Keratinocyte (primary cell): ENCODE data around the gene TMEM100. TPM values are rescaled to one million over a fixed set of nuclear protein-coding genes. Genes with fewer than 3 reads are reported as not detected.

Experiments
- DNase-seq: peaks from one replicate; pipeline ENCODE4 v3.0.0-alpha.2; 2011; ENCODE audit warnings: low read depth, missing footprints, low spot score
- FAIRE-seq: peaks from 2 replicates; lab custom pipeline; 2011; peaks lifted over from hg19 to GRCh38; lab: Jason Lieb, UNC
- H2AFZ ChIP-seq: 2 replicates; pipeline ENCODE4 v1.6.0; 2012; ENCODE audit warnings: low read length, control low read depth, inconsistent platforms; ENCODE audit not compliant: control insufficient read depth
- H3K27ac ChIP-seq: 2 replicates; pipeline ENCODE4 v1.5.1; 2011; ENCODE audit warnings: low read length; ENCODE audit not compliant: control insufficient read depth, insufficient read depth
- H3K27me3 ChIP-seq: 3 replicates; pipeline ENCODE4 v1.6.0; 2011; ENCODE audit warnings: low read length; ENCODE audit not compliant: control insufficient read depth, insufficient read depth; ENCODE audit errors: extremely low read depth
- H3K36me3 ChIP-seq, 2 experiments: 2 replicates in 1 of 2; 3 replicates in 1 of 2; pipeline ENCODE4 v1.5.1; 2011; ENCODE audit warnings: low read length in 2 of 2, mild to moderate bottlenecking in 1 of 2; ENCODE audit not compliant: control insufficient read depth in 2 of 2, insufficient read depth in 2 of 2; ENCODE audit errors: extremely low read depth in 1 of 2
- H3K4me1 ChIP-seq: 3 replicates; pipeline ENCODE4 v1.5.1; 2011; ENCODE audit warnings: low read length; ENCODE audit not compliant: control insufficient read depth, insufficient read depth; ENCODE audit errors: extremely low read depth
- H3K4me2 ChIP-seq: 3 replicates; pipeline ENCODE4 v1.6.0; 2011; ENCODE audit warnings: low read depth, low read length; ENCODE audit not compliant: control insufficient read depth, insufficient read depth; ENCODE audit errors: extremely low read depth
- H3K4me3 ChIP-seq, 3 experiments: fragments of 200-600 bp in 1 of 3; sonication (generic) in 1 of 3; 2 replicates in 2 of 3; 3 replicates in 1 of 3; pipeline ENCODE4 v1.5.1; 2011 to 2016; ENCODE audit warnings: low read length in 3 of 3, mild to moderate bottlenecking in 3 of 3, control low read depth in 2 of 3, inconsistent platforms in 1 of 3, low read depth in 1 of 3, mixed read lengths in 1 of 3, mixed run types in 1 of 3, moderate library complexity in 1 of 3; ENCODE audit not compliant: control insufficient read depth in 2 of 3, insufficient read depth in 2 of 3; ENCODE audit errors: extremely low read depth in 1 of 3
- H3K79me2 ChIP-seq: 2 replicates; pipeline ENCODE4 v1.6.0; 2012; ENCODE audit warnings: low read length; ENCODE audit not compliant: control insufficient read depth, insufficient read depth
- H3K9ac ChIP-seq: 3 replicates; pipeline ENCODE4 v1.6.0; 2011; ENCODE audit warnings: low read length; ENCODE audit not compliant: control insufficient read depth, insufficient read depth; ENCODE audit errors: extremely low read depth
- H3K9me1 ChIP-seq: 3 replicates; pipeline ENCODE4 v1.6.0; 2011; ENCODE audit warnings: low read length; ENCODE audit not compliant: control insufficient read depth, insufficient read depth; ENCODE audit errors: extremely low read depth
- H3K9me3 ChIP-seq: 2 replicates; pipeline ENCODE4 v1.5.1; 2012; ENCODE audit warnings: low read depth, low read length; ENCODE audit not compliant: control insufficient read depth
- H4K20me1 ChIP-seq: 3 replicates; pipeline ENCODE4 v1.6.0; 2011; ENCODE audit warnings: low read length; ENCODE audit not compliant: control insufficient read depth, insufficient read depth; ENCODE audit errors: extremely low read depth
- EZH2 ChIP-seq: IDR thresholded peaks from one replicate; pipeline ENCODE4 v1.6.1; 2012; ENCODE audit warnings: inconsistent platforms, mild to moderate bottlenecking, low read length, moderate library complexity
- dilution Hi-C: fragments of 300-500 bp; cut with MboI; formaldehyde crosslinking; loops from one replicate; pipeline ENCODE4 v1.7.0; 2020; ENCODE audit warnings: low sequenced_read_pairs; ENCODE audit not compliant: extremely low pct_ligation_motif_present
- polyA plus RNA-seq, 5 experiments: library from polyadenylated mRNA; depleted of rRNA in 3 of 5; stranded (reverse) in 3 of 5; stranded (forward) in 1 of 5; unstranded in 1 of 5; fragments of >200 nt; gene quantifications; 1 replicate in 1 of 5; 2 replicates in 3 of 5; 3 replicates in 1 of 5; pipeline versions ENCODE4 v1.2.1 to v1.2.3, GENCODE V29; 2011 to 2012; ENCODE audit warnings: missing spikeins in 2 of 5, low read depth in 1 of 5, low replicate concordance in 1 of 5
- TF ChIP-seq, protein P1 (sequence below), 3 experiments: IDR thresholded peaks in 1 of 3; conservative IDR thresholded peaks in 1 of 3; optimal IDR thresholded peaks in 1 of 3; 2 replicates in 2 of 3; 3 replicates in 1 of 3; pipeline versions ENCODE3 to v1.5.1; 2011; ENCODE audit warnings: low read length in 3 of 3, mild to moderate bottlenecking in 3 of 3, moderate library complexity in 2 of 3, control low read depth in 1 of 3, inconsistent platforms in 1 of 3; ENCODE audit not compliant: insufficient read depth in 2 of 3; ENCODE audit errors: extremely low read depth in 1 of 3

Gene TMEM100
- polyA plus RNA-seq, 1 donor (not counting 4 experiments of a cell fraction or from before 2014, with no cell fraction given): 0.18 TPM

DNA sequence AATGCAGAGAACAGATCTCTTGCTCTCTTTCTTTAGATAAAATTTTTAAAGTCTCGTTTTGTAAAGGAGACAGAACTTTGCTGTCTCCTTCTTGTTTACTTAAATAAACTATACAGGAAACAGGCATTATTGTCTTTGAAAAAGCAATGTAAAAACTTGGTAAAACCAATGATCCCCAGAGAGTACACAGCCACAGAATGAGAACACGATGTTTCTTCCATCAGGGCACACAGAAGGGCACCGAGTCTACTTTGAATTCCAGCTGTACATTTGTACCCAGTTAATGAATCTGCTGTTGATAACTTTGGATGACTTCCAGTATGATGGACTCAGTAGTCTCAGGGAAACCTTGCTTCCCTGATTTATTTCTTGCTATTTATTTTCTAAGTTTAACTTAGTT lies 8.1 kb upstream of the TMEM100 start:
- H3K9ac ChIP-seq: no peak overlapping the region
- FAIRE-seq: no peak
- dilution Hi-C loops: no loop called here

DNA sequence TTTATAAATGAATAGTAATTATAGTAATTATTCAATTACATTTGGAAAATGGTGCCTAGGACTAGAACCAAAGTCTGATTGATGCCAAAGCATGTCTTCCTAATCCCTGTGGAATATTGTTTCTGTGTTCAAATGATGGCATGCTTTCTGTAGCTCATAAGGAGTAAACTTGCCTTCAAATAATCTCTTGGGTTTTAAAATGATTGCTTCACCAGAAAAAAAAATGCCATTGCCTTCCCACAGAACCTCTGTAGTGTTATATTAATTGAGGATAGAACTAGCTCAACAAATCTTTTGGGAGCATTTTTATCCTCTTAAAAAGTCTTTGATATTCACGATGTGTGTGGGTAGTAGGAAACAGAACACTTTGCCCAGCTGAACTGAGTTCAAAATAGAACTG lies 7.7 kb upstream of the TMEM100 start:
- Histone ChIP-seq H3K36me3 (no peaks in the 10 kb centered on the region), H2AFZ (no peak overlapping the region), H3K27ac (no peak overlapping the region), H3K9ac (no peak overlapping the region), H3K9me3 (no peaks in the 10 kb centered on the region), H3K9me1 (no peaks in the 10 kb centered on the region), H3K4me2 (no peak overlapping the region), H3K4me1 (peaks cover 45% of the 10 kb centered on the region), H3K27me3 (no peaks in the 10 kb centered on the region), H3K79me2 (no peaks in the 10 kb centered on the region), H3K4me3 (no peak overlapping the region), H4K20me1 (no peaks in the 10 kb centered on the region)
- no peak for TF ChIP-seq EZH2
- TF ChIP-seq, protein P1, sequence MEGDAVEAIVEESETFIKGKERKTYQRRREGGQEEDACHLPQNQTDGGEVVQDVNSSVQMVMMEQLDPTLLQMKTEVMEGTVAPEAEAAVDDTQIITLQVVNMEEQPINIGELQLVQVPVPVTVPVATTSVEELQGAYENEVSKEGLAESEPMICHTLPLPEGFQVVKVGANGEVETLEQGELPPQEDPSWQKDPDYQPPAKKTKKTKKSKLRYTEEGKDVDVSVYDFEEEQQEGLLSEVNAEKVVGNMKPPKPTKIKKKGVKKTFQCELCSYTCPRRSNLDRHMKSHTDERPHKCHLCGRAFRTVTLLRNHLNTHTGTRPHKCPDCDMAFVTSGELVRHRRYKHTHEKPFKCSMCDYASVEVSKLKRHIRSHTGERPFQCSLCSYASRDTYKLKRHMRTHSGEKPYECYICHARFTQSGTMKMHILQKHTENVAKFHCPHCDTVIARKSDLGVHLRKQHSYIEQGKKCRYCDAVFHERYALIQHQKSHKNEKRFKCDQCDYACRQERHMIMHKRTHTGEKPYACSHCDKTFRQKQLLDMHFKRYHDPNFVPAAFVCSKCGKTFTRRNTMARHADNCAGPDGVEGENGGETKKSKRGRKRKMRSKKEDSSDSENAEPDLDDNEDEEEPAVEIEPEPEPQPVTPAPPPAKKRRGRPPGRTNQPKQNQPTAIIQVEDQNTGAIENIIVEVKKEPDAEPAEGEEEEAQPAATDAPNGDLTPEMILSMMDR (optimal IDR thresholded peaks at IDR 0.05 in 1 of 3, IDR thresholded peaks at IDR 0.05 in 1 of 3, conservative IDR thresholded peaks at IDR 0.05 in 1 of 3; ENCODE audit: extremely low read depth in 1 of 3, insufficient read depth in 2 of 3, low read length in 3 of 3): no peak
- DNase-seq (no peak), FAIRE-seq (no peak)
- dilution Hi-C loops: no loop called here

More for the DNA sequence above, 8.1 kb upstream of the TMEM100 start:
- TF ChIP-seq EZH2: no peak
- no peaks in the 10 kb centered on the region for H4K20me1 ChIP-seq
- H3K79me2 ChIP-seq: no peaks in the 10 kb centered on the region
- H3K4me3 ChIP-seq: no peak overlapping the region
- H3K27me3 ChIP-seq: no peaks in the 10 kb centered on the region
- H3K9me1 ChIP-seq: no peaks in the 10 kb centered on the region
- H3K4me2 ChIP-seq: no peak overlapping the region
- H3K27ac ChIP-seq: no peak overlapping the region
- no peak overlapping the region for H2AFZ ChIP-seq
- no peak for DNase-seq
- H3K4me1 ChIP-seq: peaks cover 45% of the 10 kb centered on the region
- no peaks in the 10 kb centered on the region for H3K9me3 ChIP-seq
- no peaks in the 10 kb centered on the region for H3K36me3 ChIP-seq

DNA sequence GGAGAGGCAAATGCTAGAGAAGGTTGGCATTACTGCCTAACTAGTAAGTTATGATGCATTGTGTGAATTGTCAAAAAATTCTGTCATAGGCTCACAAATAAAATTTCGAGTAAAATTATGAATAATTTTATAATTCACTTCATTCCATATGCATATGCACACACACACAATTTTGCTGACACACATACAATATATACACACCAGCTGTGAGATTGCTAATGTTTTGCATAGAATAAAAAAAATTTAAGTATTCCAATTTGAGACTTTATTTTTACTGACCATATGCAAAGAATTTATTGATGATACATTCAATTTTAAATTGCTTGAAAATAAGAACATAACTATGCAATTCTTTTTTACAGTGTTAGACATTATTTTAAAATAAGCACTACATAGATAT lies 6.8 kb upstream of the TMEM100 start:
- FAIRE-seq: no peak

More for the DNA sequence above, 6.8 kb upstream of the TMEM100 start:
- Histone ChIP-seq H3K4me3 (no peak overlapping the region), H4K20me1 (no peaks in the 10 kb centered on the region), H3K36me3 (no peaks in the 10 kb centered on the region), H3K9ac (no peak overlapping the region), H3K4me2 (no peak overlapping the region), H3K9me3 (no peaks in the 10 kb centered on the region), H3K79me2 (no peaks in the 10 kb centered on the region), H3K27ac (no peak overlapping the region), H3K9me1 (no peaks in the 10 kb centered on the region), H2AFZ (no peak overlapping the region), H3K27me3 (no peaks in the 10 kb centered on the region), H3K4me1 (peaks cover 40% of the 10 kb centered on the region)
- dilution Hi-C loops: no loop called here
- no peak for TF ChIP-seq EZH2
- TF ChIP-seq, protein P1 (optimal IDR thresholded peaks at IDR 0.05 in 1 of 3, IDR thresholded peaks at IDR 0.05 in 1 of 3, conservative IDR thresholded peaks at IDR 0.05 in 1 of 3; ENCODE audit: extremely low read depth in 1 of 3, insufficient read depth in 2 of 3, low read length in 3 of 3): no peak
- DNase-seq: no peak
